ENCODE data around the gene NUDT6.
"Not testable (repeated sequence)": the region's sequence is repeated elsewhere in the genome, so short reads cannot be mapped to it uniquely, and the experiment has no call there.

NUDT6 gene, protein sequence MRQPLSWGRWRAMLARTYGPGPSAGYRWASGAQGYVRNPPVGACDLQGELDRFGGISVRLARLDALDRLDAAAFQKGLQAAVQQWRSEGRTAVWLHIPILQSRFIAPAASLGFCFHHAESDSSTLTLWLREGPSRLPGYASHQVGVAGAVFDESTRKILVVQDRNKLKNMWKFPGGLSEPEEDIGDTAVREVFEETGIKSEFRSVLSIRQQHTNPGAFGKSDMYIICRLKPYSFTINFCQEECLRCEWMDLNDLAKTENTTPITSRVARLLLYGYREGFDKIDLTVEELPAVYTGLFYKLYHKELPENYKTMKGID
- total RNA-seq: 0.21 to 6.4 (median 3.1) reads per million in 17 experiments

DNA sequence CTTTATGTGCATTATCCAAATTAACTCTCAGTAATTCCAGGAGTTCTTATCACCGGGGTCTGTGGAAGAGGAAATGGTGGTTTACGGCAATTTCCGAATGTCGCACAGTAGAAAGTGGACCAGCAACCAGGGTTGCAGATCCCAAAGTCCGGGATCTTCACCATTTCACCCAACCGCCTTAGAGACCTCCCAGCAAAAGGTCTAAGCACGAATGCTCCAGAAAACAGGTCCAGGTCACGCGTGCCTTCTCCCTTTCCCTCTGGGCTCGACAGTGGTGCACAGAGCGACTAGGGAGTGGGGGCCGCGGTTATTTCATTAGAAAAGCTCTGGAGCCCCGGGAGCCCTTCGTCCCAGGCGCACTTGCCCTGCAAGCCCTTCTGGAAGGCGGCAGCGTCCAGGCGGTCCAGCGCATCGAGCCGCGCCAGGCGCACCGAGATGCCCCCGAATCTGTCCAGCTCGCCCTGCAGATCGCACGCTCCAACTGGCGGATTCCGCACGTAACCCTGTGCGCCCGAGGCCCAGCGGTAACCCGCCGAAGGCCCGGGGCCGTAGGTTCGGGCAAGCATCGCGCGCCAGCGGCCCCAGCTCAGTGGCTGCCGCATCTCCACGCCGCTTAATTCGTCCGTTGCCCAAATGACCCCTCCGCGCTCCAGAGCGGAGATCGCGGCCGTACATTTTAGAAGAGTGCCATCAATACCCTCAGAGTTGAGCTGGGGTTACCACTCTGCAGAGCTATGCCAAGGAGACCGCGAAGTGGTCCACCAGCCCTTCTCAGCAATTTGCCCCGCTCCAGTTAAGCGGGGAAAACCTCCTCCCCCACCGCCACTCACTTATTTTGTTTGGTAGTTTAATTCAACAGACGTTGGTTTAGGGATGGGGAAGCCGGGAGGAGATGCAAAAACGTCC is at the start of gene NUDT6:
Gene NUDT6 (minus strand): TSS at position 627 of the 906 bp plus-strand sequence. CDS start 25 bp downstream, at position 602.
- peak; percentile 54 to 78 (median 71) for DNase-seq

DNA sequence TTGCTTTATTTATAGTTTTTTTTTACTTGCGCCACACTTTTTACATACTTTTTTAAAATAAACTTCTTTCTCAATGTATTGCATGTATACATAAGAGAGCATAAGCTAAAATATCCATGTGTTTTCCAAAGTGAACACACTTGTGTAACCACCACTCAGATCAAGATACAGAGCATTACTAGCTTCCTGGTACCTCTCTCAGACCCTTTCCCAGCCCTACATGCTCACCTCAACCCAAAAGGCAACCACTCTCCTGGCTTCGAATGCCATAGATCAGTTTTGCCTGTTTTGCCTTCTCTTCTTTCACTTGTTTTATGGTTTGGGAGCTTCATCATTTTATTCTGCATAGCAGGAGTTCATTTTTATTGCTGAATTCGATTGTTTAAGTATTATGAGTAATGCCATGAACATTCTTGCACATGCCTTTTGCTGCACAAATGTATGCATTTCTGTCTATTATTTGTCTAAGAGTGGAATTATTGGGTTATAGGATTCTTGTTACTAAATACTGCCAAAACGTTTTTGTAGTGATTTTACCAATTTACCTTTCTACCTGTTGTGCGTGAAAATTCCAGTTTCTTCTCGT is 45.9 kb upstream of the NUDT6 start:
- no peak for DNase-seq

DNA sequence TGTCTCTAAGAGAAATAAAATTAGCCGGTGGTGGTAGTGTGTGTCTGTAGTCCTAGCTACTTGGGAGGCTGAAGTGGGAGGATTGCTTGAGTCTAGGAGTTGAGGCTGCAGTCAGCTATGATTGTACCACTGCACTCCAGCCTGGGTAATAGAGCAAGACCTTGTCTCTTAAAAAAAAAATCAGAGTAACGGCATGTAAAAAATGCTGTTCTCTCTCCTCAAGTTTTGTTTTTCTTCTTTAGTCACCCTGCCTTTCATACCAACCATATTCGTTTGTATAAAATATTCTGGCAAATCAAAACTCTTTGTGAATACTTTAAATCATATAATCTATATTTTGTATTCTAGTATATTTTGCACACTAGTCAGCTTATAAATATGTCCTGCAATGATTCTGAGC is 44.8 kb upstream of the NUDT6 start:
- DNase-seq: no peak

DNA sequence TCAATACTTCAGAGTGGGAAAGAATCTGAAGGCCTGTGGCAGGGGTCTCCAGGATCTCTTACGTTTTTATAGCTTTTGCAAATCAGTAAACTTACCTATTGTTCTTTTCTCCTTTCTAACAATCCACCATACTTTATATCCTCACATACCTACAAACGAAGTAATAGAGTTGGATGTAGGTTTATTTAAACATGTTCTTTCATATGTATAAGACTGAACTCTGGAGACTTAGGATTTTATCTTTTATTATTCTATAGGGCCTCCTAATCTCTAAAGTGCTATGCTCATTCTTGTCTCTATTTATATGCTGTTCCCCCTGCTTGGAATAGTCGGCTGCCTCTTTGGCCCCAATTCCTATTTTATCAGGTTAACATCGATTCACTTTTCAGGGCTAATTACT is 43.8 kb upstream of the NUDT6 start:
- DNase-seq: no peak

DNA sequence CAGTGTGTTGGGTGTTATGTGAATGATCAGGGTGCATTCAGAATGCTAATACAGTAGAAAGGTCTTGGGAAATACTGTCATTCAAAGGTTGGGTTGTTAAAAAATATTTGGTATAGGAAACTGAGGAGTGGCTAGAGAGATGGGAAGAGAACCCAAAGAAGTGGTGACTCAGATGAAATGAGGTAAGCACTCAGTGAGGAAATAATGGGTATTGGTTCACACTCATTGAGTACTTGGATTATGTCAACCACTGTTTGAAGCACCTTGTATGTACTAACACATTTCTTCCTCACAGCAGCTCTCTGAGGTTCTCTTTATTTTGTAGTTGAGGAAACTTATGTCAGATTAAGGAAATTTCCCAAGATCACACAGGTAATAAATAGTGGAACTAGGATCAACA is 40.8 kb upstream of the NUDT6 start:
- DNase-seq: peak; percentile 4 to 48 (median 28)

DNA sequence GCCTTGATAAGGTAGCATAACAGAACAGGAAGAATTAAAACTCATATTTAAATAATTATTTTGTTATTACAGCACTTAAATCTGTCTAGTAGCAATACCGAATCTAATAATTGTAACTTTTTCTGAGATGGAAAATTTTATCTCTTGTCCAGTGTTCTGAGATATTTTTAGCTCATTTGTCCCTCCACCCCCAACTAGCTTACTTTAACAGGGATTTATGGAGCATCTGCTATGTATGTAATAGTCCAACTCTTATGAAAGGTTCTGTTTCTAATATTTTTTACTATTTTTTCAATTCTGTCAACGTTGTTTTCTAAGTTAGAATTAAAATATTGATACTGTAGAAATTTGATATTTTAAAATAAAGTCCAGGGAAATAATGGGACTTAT is 38.2 kb upstream of the NUDT6 start:
- DNase-seq: no peak

DNA sequence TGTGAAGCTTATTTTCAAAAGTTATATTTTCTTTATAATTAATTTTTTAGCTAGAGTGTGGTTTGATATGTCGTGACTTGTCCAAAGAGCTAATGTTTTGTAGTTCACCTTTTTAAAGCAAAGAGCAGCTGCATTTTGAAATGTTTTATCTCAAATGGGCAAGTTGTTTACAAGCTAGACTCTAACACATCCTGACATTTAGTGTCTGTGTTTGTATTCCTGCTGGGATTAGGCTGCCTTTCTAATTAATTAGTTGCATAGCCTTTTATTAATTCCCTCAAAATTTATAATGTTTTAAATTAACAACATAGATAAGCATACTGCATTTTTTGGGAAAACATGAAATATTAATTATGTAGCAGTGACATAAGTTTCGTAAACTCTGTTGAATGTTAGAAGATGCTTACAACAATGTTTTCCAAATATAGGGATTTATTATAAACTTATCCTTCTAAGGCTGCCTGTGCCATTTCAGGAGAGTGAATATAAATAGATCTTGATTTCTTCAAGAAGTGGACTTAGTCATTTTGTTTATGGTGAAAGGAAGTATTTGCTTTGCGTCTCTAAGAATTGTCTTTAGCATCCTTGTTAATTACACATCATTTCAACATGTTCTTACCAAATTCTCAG is 37.7 kb upstream of the NUDT6 start:
- no peak for DNase-seq

DNA sequence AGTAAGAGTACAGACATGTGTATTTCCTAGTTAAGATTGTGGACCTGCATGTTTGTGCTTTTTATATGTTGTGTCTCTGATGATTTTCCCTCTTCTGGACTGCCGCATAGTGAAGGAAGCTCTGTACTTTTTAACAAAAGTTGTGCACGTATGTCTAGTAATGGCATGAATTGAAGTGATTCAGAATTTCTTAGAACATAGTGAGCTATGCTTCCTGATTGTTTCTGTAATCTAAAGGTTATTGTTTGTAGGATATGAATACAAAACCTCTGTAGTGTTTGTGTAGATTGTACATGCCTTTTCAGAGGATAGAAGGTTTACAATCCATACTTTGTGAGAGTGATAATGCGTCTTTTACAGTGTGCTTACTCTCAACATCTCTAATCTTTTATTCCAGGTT is 37.0 kb upstream of the NUDT6 start:
- DNase-seq: no peak

DNA sequence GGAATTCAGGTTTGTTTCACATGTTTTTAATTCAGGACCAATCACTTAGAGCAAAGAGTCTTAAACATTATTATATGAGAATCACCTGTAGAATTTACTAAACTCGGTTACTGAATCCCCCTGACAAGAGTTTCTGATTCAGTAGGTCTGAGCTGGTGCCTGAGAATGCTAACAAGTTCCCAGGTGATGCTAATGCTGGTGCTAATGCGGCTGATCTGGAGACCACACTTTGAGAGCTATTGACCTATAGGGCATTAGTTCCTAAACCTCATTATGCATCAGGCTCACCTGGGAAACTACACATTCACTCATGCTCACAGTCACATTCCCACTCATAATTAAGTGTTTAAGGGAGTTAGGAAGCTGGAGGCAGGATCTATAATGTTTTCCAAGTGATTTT is 36.1 kb upstream of the NUDT6 start:
- no peak for DNase-seq

DNA sequence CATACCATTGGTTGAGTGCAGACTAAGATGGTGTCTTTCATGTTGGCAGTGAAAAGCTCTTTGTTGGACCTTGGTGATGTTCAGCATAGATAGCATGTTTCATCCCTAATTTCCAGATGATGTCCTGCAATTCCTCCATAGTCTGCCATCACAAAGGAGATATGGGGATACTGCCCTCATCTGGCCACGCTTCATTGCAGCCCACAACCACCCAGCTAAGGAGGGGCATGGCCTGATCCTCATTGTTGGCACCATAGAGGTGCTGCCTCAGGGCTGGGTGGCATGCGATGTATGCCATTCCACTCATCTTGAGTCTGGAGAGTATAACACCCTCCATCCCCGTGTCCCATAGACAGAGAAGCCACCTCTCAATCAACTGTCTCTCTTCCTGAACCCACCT is 31.5 kb upstream of the NUDT6 start:
- no peak for DNase-seq

DNA sequence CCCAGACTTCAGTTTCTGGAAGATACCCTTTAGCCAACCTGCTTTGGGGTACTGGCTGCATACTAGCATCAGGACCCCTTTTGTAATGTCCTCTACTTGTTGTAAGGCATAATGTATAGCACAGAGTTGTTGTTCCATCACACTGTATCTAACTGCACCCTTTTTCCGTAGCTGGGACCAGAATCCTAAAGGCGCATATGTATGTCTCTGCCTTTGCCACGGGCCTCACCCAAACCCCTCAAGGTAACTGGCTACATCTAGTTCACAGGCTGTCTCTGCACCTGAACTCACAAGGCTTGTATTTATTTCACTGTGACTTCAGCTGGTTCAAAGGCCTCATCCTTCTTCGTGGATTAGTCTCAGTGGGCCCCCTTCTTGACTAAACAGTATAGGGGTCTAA is 29.6 kb upstream of the NUDT6 start:
- DNase-seq: no peak

DNA sequence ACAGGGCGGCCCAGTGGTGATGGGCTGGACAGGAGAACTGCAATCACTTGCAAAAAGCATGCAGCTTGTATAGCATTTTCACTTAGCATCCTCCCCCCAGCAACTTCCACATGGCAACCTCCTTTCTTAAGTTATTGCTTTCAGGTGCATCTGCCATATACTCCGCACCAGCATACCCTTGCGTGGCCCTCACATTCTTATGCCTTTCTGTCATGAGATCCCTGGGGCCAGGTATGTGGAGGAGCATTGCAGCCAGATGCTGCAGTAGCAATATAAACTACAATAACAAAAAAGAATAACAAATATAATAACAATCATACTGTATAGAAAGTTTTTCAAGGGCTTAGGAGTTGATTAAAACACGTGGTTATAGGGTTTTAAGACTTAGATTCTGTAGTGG is 26.3 kb upstream of the NUDT6 start:
- no peak for DNase-seq

DNA sequence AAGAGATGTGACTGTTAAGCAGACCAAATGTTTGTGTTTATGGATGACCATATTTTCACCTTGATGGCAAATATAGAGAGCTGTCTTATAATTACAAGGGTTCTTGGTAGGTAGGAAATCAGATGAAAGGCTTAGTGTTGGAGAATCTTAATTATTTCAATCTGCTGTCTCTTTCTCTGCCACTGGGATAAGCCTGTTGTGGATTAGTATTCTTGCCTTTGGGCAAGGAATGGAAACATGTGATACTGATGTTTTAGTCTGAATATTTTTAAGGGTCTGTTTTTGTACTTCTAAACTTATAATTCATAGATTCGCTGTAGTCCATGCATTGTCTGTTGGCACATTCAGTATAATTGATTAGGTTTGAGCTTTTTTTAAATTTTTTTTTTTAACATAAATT is 23.7 kb upstream of the NUDT6 start:
- no peak for DNase-seq

DNA sequence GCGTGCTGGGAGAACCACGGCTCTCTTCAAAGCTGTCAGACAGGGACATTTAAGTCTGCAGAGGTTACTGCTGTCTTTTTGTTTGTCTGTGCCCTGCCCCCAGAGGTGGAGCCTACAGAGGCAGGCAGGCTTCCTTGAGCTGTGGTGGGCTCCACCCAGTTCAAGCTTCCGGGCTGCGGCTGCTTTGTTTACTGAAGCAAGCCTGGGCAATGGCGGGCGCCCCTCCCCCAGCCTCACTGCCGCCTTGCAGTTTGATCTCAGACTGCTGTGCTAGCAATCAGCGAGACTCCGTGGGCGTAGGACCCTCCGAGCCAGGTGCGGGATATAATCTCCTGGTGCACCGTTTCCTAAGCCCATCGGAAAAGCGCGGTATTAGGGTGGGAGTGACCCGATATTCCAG is 22.7 kb upstream of the NUDT6 start:
- DNase-seq: not testable (repeated sequence)

DNA sequence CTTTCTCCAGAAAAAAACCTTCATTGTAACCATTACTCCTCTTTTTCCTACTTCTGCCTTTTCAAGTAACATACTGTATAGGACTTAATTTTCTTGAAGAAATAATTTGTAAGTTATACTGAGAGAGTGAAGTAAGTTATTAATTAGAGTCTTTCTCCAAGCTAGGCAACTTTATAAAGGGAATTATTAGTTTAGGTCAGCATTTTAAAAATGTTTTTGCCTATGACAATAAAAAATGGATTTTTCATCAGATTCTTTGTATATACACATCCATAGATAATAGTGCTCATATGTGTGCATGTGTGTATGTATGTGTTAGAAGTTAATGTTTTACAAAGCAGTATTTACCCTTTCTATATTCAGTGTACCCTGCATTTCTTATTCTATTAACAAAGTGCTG is 10.4 kb upstream of the NUDT6 start:
- DNase-seq: no peak

DNA sequence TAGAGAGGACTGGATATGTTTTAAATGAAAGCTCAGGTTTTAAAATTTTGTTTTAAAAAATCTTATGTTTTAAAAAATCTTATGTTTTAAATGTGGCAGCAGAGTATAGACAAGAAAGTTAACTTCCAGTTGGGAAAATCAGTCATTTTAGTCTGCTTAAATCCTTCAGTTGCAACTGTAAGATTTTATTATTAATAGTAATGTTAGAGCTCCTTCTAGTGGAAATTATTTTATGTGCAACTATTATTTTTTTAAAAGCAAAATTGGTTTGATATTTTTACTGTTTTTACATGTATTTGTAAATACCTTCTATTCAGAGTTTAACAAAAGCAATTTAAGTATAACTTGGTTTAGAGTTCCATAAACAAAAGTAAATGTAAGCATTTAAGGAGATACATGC is 8.5 kb upstream of the NUDT6 start:
- DNase-seq: peak in 2 of 4 experiments; percentile 44 to 63

DNA sequence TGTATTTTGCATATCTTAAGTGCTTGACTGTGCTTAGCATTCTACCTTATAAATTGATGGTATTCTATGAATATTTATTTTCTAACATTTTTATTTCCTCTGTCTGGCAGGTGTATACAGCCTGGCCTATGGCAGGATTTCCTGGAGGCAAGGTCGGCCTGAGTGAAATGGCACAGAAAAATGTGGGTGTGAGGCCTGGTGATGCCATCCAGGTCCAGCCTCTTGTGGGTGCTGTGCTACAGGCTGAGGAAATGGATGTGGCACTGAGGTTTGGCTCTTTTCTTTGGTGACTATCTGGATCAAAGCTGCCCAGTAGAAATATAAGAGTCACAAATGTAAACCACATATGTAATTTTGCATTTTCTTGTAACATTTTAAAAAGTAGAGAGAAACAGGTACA is 6.5 kb upstream of the NUDT6 start:
- no peak for DNase-seq

DNA sequence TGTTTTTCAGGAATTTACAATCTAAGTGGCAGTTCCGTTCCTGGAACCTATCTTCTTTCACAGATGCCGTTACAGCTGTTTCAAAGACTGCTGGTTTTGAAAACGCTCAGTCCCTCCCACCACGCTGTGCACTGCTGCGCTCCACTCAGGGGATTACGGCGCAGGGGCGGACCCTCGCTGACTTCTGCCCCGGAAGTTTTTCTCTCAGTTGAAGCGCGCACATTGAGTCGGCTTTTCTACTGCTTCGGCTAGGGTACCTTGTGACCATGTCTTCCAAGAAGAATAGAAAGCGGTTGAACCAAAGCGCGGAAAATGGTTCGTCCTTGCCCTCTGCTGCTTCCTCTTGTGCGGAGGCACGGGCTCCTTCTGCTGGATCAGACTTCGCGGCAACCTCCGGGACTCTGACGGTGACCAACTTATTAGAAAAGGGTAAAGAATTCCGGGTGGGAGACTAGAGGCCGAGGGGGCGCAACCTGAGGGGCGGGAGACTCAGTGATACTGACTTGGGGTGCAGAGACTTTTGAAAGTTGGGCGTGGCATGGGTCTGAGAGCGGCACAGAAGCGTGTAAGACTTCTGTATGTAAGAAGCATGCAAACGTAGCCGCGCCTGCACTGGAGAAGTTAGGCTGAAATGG is 597 bp upstream of the NUDT6 start:
- DNase-seq: peak; percentile 87 to 92 (median 90)

DNA sequence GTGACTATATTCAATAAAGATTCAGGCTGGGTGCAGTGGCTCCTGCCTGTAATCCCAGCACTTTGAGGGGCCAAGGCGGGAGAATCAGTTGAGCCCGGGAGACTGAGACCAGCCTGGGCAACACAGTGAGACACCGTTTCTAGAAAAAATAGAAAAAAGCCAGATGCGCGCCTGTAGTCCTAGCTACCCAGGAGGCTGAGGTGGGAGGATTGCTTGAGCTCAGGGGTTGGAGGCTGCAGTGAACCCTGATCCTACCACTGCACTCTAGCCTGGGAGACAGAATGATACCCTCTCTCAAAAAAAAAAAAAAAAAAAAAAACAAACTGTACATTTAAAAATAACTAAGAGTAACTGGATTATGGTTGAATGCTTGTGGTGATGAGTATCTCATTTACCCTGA is 1.1 kb downstream of the NUDT6 start:
- no peak for DNase-seq

DNA sequence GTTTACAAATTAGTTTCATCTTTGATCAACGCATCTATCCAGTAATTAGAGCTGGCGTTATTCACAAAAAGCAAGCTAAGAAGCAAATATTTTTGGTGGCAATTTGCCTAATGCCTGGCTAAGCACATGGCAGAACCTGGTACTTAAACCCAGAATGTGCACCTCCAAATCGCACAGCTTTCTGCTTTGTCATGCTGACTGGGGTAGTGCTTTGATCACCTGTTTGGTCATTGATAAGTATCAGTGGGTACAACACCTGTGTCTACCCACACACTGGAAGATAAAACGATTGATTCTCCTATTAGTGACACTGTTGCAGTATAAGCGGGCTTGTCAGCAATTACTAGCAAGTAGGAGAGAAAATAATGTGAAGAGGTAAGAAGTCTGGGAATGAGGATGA is 1.9 kb downstream of the NUDT6 start:
- DNase-seq: no peak

DNA sequence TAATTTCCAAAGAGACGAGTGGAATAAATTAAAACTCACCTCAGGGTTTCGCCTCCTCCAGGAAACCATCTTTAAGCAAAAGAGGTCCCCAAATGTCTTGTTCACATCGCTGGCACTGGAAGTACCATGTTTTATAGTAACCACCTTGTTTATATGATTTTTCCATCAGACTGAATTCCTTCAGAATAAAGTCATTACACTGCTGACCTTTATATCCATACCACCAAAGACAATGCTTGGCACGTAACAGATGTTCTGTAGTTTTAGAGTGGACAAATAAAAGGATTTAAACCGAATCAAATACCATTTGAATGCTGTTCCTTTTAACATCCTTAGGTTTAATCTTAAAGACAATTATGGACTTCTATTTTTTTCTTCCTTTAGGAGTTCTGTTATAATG is 4.7 kb downstream of the NUDT6 start:
- no peak for DNase-seq

DNA sequence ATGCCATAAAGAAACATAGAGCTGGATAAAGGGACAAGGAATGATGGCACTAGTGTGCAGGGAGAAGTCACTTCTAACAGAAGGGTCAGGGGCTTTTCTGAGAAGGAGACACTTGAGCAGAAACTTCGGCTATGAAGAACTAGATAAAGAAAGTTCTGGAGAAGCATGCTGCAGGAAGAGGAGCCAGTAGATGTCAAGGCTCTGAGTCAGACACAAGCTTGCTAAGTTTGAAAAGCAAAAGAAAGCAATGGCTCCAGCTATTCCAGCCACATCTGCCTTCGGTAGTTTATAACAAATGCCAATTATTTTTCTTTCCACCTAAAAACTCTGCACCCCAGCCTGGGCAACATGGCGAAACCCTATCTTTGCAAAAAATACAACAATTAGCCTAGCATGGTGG is 7.5 kb downstream of the NUDT6 start:
- DNase-seq: no peak
